HK-2 (cell line): ENCODE results near the gene PKIG.
"Not testable (repeated sequence)": the region's sequence is repeated elsewhere in the genome, so short reads cannot be mapped to it uniquely, and the experiment has no call there.

ENCODE experiments used
- DNase-seq: peaks from one replicate; pipeline ENCODE4 v3.0.0-alpha.2; 2018; ENCODE audit not compliant: unreplicated experiment

The PKIG gene

DNA sequence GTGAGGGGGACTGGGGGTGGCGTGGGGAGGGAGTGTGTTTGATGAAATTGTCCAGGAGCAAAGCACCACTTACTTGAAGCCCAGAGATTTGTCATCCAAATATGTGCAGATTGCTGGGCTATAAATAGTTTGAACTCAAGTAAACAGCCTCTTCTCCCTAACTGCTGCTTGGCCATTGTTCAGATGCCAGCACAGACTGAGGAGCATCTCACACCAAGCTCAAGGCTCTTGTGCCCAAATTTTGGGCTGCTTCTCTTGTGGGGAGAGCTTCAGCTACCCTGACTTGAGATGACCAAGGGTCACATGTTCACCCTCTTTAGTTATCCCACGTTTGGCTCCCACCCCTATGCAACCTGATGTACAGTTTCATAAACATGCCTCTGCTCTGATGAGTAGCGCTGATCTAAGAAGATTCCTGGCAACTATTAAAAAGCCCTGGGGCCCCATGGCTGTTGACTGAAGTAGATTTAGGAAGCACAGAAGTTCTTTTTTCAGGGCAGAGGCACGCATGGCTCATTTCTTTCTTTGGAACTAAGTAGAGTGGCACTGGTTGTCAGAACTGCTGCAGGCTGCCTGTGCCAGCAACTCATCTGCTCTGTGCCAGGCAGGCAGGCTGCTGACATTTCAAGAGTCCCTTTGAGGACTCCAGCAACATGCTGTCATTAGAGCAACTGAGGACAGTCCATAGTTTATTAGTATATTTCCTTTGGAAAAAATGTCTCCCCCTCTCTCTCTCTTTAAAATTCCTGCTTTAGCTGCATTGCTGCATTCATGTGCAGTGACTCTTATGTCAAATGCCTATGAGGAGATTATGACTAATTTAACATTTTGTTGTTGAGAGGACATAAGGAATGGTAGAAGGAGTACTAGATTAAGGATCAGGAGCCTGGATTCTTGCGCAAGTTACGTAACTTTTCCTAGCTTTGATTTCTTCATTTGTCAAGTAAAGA lies 9.6 kb upstream of the PKIG start:
- no peak for DNase-seq

DNA sequence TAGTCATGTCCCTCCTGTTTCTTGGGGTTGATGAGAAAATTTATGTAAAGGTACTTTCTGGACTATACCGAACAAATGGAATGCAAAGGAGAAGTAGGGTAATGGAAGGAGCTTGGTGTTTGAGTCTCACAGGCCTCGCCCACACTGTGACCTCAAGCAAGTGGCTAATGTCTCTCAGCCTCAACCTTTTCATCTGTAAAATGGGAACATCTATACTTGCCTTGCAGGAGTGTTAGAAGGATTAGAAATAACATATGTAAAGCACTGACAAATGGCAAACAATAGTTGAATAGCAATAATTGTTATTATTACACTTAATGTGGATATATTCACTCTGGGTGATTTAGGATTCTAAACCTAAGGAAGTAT lies 8.9 kb upstream of the PKIG start:
- no peak for DNase-seq

DNA sequence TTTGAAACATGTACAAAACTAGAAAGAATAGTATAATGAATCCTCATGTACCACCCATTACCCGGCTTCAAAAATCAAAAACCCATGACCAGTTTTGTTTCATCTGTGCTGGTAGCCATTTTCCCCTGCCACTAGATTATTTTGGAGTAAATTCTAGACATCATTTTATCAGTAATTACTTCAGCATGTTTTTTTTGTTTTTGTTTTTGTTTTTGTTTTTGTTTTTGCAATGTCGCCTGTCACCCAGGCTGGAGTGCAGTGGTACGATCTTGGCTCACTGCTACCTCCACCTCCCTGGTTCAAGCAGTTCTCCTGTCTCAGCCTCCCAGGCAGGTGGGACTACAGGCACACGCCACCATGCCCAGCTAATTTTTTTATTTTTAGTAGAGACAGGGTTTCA lies 8.0 kb upstream of the PKIG start:
- DNase-seq = no peak

DNA sequence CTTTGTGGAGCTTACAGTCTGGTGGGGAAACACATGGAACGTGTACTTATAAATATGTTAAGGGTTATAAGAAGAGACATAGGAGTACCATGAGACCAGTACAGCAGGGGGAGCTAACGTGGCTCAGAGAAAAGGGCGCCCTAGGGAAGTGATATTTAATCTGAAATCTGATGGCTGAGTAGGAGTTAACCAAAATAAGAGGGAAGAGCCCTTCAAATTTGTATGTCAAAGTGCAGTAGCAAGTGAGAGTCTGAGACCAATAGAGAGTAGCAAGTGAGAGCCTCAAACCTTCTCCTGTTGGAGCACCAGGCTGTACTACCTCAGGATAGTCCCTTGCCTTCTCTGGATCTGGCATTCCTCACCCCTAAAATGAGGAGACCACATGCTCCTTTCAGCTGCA lies 6.1 kb upstream of the PKIG start:
- DNase-seq = peak; percentile 22

DNA sequence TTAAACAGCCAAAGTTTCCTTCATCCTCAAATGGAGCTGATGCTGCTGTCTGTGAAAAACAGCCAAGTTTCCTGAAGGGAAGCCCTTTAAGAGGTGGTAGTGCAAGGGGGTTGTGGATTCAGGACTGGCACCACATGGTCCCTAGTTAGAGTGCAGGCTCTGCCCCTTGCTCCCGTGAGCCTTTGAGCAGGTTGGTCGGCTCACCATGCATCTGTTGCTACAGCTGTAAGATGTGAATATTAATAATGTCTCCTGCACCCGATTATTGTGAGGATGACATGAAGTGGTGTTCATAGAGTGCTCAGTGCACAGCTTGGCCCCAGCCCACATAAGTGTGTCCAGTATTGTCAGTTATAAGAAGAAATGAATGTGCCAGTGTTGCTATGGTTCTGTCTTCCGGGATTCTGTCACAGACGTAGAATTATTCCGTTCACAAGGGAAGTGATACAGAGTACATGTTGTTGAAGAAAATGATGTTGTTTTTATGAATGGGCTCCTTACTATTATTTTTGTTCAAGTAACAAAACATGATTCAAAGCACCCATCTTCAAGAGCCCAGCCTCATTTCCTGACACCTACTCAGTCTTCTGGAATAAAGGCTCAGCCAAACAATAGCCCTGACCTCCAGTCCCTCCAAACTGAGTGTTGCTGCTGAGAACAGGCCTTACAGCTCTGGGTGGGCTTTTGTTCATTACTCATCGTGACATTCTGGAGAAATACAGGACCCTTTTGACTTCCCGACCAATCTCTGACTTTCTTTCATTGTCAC lies 2.9 kb upstream of the PKIG start:
- no peak for DNase-seq

DNA sequence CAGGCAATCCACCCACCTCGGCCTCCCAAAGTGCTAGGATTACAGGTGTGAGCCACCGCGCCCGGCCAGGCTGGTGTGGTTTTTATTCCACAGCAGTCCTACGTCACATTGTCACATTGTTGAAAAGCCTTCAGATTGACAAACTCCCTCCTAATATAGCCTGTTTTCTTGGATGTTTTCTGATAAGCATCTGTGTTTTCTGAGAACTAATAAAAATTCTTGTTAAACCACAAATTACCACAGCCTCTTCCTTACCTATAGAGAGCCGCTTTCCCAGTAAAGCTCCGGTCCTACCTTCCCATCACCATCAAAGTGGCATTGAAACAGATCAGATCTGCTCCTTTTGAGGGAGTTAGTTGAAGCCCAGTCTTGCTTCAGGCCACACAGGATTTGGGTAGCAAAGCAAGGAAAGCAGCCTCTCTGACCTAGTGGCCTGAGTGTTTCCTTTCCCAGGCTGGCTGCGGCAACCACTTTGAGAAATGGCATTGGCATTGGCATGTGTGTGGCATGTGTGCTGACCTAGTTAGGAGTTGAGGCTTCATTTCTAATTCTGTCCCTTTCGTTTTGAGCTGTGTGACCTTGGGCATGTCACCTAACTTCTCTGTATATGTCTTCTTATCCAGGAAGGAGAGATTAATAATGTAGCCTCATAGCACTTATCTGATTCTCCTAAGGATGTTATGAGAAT lies 1.7 kb upstream of the PKIG start:
- DNase-seq = no peak

DNA sequence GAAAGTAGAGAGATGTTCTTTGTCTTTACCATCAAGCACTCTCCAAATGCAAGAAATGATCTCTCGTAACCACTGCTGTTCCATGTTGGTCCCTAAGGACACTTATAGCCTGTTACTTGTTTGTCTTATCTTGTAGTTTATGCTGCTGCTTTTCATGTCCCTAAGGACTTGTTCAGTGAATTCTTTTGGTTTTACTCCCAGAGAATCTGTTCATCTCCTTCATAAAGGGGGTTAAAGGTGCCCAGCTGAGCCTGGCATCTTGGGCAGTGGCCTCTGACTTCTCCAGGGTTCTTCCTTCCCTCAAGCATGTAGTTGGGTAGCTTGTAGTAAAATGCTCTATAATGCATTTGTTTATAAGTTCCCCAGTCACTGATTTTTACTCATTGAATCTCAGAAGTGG lies 864 bp upstream of the PKIG start:
- no peak for DNase-seq

DNA sequence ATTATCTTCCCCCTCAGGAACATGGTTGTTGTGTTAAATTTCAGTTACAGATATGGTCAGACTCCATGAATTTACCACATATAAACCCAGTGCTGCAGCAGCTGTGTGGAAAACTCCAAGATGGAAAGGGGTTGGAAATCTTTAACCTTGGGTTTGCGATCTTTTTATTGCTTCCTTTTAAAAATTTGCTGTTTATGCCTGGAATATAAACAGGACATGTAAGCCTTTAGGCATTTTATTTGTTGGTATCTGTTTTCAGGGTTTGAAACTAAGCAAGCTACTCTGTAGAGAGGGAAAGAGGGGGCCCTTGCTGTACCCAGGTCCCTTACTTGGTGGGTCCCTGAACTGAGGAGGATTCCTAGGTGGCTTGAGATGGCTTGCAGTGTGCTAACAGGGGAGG lies 778 bp downstream of the PKIG start:
- no peak for DNase-seq

DNA sequence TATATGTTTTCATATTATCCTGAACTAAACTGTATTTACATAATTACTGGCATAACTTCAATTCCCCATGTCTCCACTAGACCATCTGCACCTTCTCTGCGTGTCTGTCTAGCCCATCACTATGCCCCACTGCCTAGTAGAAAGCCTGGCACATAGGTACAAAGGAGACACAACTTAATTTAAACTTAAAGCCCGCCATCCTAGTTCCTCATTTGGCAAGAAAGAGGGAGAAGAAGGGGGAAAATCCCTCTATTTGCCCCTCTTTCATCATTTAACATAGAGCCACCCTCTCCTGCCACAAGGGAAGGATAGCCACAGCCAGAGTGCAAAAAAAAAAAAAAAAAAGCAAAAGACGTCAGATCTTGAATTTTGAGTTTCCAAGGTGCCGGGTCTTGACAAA lies 1.8 kb downstream of the PKIG start:
- DNase-seq = no peak

DNA sequence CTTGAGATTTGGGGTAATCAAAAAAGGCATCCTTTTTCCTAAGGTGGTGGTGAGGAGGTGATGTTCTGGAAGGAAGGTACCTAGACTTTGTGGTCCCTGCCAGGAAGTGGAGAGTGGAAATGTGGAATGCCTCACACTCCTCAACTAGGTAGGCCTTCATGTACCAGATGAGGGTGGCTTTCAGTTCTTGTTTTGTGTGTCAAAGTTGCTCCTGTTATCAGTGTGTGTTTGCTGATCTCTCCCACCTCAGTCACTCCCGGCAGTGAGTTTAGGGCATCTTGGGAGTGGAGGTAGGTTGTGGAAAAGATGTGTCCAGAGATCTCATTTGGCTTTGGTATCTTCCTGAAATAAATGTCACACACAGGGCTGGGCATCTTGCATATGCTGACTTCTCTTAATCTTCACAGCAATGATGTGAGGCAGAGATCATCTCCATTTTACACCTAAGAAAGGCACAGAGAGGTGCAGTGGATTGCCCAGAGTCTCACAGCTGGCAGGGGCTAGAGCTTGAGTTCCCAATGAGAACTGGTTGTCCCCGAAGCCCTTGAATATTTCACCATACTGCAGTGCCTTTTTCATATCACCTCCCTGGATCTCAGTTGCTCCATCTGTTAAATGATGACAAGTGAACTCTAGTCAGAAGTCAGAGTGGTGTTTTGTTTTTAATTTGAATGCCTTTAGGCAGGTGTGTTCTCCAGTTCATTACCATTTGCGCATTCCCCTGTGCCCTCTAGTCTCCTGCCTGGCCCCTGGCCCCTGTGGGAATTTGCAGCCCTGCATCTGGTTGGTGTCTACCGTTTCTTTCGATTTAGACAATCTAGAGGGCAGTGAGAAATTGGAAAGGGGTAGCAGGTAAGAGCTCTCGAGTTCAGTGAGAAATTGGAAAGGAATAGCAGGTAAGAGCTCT lies 2.9 kb downstream of the PKIG start:
- DNase-seq = no peak

DNA sequence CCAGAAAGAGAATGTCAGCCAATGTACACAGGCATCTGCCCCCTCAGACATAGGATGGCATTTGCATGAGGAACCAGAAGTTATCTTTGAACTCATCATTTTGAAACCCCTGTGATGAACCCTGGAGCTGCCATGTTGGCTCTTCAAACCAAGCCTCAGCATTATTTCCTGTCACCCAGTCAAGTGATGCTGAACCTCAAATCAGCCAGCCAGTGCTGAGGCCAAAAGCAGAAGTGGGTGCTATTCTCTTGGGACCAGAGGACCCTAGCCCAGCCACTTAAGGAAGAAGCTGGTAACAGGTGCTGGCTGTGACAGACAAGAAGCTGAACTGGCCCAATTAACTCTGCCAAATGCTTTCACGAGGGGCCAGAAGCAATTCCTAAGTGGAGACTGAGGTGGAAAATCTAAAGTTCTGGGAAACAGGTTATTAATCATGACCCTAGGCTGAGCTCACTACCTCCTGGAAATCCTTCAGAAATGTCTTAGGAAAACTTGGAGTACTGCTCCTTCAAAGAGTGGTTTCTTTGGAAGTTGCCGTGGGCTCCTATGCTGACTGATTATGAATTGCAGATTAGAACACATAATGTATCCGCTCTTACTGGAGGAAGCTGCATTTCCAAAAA lies 4.0 kb downstream of the PKIG start:
- DNase-seq = no peak

DNA sequence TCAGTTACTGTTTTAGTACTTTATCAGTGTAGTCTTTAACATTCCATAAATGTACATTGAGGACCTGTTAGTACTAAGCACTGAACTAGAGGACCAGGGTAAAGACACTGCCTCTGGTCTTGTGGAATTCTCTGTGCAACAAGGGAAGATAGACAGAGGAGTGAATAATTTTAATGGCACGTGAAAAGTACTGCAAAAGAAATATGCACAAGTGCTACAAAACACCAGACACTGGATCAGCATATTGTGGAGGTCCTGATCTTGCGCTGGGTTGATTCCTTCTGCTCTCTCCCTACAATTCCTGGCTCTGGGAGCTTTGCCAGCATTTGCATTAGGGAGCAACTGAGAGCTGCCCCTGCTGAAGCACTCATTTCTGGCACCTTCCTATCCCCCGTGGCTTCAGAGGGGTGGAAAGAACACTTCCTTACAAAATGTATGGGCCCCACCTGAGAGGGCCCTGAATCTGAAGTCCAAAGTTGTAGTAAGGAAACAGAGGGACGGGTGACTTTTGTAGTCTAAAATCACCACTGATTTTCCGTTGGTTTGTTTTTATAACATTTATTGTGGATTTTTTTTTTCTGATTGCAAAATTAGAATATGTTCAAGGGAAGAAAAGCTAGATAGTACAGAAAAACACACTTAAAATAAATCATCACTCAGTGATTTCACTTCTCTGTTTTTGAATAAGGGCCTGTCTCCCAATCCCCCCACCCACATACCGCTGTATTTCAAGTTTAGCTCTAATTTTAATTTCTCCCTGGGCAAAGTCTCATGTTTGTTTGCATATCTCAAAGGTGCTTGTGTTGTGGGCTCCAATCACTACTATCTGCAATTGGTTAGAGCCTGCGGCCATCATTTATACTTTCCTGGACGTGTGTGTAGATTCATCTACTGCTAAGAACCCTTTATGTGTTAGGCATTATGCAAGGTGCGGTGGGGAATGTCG lies 4.9 kb downstream of the PKIG start:
- no peak for DNase-seq

DNA sequence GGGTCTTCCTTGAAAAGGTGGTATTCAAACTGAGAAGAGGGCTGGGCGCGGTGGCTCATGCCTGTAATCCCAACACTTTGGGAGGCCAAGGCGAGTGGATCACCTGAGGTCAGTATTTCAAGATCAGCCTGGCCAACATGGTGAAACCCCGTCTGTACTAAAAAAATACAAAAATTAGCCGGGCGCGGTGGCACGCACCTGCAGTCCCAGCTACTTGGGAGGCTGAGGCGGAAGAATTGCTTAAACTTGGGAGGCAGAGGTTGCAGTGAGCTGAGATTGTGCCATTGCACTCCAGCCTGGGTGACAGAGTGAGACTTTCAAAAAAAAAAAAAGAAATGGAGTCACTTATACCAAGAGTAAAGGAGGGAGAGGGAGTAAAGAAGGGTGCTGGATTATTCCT lies 5.9 kb downstream of the PKIG start:
- not testable (repeated sequence) for DNase-seq

DNA sequence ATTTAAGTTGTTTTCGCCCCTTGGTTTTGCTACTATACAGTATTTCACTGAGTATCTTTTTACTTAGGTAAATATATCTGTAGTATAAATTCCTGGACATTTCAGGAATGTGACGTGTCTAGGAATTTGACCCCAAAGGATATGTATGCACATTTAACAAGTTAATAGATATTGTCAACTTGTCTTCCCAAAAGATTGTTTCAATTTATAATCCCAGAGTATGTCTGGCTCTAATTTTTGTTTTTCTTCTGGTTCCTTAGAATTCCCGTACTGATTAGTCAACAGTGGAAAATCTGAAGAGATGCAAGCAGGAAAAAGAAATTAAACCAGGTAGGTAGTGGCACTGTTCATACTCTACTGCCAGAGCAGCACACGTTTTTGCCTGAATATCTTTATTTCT lies 7.2 kb downstream of the PKIG start:
- DNase-seq = no peak

DNA sequence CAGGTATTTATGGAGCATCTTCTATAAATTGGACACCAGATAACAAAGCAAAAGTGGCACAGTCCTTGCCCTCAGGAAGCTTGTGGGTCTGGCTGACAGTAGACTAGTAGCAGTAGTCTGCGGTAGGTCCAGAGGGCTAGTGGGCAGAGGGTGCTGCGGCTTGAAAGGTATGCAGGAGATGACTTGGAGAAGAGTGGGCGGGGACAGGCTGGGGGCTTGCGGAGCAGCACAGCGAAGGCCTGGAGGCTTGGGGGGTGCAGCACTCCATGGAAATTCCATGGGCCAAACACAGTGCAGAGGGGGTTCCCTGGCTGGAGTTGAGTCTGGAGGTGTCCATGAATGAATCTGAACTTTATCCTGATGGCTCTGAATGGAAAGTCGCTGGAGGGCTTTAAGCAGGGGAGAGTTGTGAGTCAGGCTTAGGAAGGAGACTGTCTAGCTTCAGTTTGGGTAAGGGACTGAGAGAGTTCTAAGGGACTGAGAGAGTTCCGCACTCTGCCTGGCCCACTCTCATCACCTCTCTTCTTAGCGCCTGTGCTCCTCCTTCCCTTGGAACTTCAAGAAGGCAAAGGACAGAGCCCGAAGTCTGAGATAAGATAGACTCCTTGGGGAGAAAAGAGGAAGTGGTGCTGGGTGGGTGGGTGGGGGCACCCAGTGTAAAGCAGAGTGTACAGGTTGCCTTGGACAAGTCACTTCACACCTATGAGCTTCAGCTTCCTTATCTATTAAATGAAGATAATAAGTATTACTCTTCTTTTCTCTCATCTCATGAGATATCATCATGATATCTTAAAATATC lies 8.8 kb downstream of the PKIG start:
- DNase-seq = no peak

DNA sequence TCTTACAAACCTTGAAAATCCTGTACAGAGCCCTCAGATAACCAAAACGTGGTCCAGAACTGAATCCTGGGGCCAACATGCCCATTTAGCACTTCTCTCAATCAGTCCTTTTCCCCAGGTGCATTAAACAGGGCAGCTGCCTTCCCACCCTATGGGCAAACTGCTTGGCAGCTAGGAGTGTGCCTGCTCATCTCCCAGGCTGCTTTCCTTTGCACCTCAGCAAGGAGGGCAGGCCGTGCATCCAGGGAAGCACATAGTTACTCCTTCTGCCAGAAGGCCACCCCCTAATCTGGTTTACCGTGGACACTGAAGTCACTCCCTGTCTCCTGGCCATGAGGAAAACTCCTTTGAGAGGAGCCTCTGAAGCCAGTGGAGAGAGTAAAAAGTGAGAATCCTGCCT lies 10.0 kb downstream of the PKIG start:
- DNase-seq = no peak

DNA sequence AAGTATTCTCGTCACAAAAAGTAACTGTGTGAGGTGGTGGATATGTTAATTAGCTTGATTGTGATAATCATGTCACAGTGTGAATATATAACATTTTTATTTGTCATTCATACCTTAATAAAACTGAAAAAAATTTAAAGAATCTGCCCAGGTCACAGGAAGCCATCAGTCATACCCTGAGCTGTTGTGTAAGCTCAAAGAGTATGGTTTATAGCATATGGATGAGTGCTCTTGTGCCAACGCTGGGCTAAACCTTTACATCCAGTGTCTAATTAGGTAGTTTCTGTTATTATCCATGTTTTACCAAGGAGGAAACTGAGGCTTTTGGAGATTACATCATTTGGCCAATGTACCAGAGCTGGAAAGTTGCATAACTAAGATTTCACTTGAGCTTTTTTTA lies 11.4 kb downstream of the PKIG start:
- no peak for DNase-seq

DNA sequence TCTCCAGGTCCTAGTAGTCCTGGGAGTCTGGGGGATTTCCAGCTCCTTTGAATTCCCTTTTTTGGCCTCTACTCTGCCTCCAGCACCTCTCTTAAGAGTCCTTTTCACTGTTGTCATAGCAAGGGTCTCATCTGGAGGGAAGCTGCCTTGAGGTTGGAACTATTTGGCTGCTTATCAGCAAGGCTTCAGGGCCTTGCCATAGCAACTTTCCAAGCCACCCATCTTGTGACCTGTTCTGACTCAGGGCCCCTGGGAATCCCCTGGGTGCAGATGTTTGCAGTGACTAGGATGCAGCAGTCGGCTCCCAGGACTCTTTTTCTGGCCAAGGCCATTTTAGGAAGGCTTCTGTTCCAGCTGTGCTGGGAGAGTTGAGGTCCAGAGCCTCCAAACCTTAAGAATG lies 12.4 kb downstream of the PKIG start:
- DNase-seq = peak; percentile 65

DNA sequence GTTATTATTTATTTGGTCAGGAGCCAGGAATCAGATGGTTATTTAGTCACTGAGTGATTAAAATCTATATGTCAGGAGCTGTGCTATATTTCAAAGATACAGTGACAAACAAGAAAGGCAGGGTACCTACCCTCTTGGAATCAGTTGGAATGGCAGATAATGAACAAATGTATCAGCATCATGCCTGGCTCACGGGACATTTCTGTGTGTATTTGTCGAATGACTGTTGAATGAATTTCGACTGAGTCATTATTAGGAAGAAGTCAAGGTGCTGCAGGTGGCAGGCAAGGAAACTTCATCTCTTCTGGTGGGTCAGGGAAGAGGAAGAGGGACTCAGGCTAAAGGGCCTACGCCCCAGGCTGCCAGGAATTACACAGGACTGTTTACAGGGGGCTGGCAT lies 13.6 kb downstream of the PKIG start:
- no peak for DNase-seq
